ENCODE data around the gene RNF31. TPM values are rescaled to one million over a fixed set of nuclear protein-coding genes. Genes with fewer than 3 reads are reported as not detected.

The RNF31 gene
- total and polyA plus RNA-seq, 2 of the 13 experiments (the other 11 are each of a cell fraction or from before 2014, with no cell fraction given), result 48.2 to 86.8 TPM

DNA sequence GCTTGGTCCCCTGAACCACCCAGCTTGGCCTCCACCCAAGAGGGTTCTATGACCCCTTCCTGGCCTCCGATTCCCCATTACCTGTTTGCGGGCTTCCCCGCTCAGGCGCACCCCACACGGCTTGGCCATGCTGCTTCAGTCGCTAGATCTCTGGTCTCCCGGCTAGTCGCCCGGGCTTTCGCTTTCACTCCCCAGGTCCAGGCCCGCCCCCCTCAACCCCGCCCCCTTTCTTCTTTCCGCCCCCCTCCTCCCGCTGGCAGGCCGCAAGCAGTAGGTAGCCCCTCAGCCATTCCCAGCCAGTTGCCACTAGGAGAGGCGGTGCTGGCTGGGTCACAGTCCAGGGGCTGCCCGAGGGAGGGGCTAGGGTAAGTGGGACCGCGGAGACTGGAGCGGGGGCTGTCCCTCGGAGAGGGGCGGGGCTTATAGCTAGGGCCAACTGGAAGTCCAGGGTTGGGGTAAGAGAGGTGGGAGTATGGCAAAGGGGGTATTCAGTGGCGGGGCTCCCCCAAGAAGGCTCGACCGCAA, 783 bp upstream of the RNF31 start, which contains the start of gene PSME2 (continued):
- TF ChIP-seq, protein P1, sequence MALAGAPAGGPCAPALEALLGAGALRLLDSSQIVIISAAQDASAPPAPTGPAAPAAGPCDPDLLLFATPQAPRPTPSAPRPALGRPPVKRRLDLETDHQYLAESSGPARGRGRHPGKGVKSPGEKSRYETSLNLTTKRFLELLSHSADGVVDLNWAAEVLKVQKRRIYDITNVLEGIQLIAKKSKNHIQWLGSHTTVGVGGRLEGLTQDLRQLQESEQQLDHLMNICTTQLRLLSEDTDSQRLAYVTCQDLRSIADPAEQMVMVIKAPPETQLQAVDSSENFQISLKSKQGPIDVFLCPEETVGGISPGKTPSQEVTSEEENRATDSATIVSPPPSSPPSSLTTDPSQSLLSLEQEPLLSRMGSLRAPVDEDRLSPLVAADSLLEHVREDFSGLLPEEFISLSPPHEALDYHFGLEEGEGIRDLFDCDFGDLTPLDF (CRISPR knock-in tag; IDR thresholded peaks at IDR 0.05), result no peak
- TF ChIP-seq ZSCAN25 (CRISPR knock-in tag; IDR thresholded peaks at IDR 0.05) (peak; percentile 72; the same call in 1 of the 2 replicates), ZNF619 (CRISPR knock-in tag; IDR thresholded peaks at IDR 0.05) (no peak), NAIF1 (CRISPR knock-in tag; IDR thresholded peaks at IDR 0.05; ENCODE audit: borderline replicate concordance) (no peak), FOSL2 (CRISPR knock-in tag; IDR thresholded peaks at IDR 0.05) (peak; percentile 36), CAMTA2 (CRISPR knock-in tag; IDR thresholded peaks at IDR 0.05; ENCODE audit: borderline replicate concordance) (peak; percentile 10; the same call in 1 of the 2 replicates), SIN3B (IDR thresholded peaks at IDR 0.05; ENCODE audit: low read length) (no peak), IRF1 (CRISPR knock-in tag; IDR thresholded peaks at IDR 0.05; ENCODE audit: low read depth) (peak; percentile 84), KDM2A (CRISPR knock-in tag; IDR thresholded peaks at IDR 0.05; ENCODE audit: borderline replicate concordance, low read depth) (peak; percentile 53; the same call in 1 of the 2 replicates), ZKSCAN1 (IDR thresholded peaks at IDR 0.05; ENCODE audit: low read length) (no peak), KIAA2018 (CRISPR knock-in tag; IDR thresholded peaks at IDR 0.05; ENCODE audit: borderline replicate concordance) (0 out of 2 replicates have a peak, but pooled peaks have one; percentile 29), ZNF382 (CRISPR knock-in tag; IDR thresholded peaks at IDR 0.05; ENCODE audit: borderline replicate concordance) (no peak), ZNF552 (CRISPR knock-in tag; IDR thresholded peaks at IDR 0.05; ENCODE audit: borderline replicate concordance) (no peak), ZFP37 (CRISPR knock-in tag; IDR thresholded peaks at IDR 0.05; ENCODE audit: borderline replicate concordance) (peak; percentile 97; the same call in 1 of the 2 replicates), GMEB1 (CRISPR knock-in tag; IDR thresholded peaks at IDR 0.05; ENCODE audit: borderline replicate concordance) (no peak; the same call in none of the 2 replicates)
- TF ChIP-seq, protein P2, sequence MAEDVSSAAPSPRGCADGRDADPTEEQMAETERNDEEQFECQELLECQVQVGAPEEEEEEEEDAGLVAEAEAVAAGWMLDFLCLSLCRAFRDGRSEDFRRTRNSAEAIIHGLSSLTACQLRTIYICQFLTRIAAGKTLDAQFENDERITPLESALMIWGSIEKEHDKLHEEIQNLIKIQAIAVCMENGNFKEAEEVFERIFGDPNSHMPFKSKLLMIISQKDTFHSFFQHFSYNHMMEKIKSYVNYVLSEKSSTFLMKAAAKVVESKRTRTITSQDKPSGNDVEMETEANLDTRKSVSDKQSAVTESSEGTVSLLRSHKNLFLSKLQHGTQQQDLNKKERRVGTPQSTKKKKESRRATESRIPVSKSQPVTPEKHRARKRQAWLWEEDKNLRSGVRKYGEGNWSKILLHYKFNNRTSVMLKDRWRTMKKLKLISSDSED (CRISPR knock-in tag; IDR thresholded peaks at IDR 0.05), result no peak

All from HepG2 (cell line).